Measurements from ENCODE around the gene SH3BP4.

Gene SH3BP4

DNA sequence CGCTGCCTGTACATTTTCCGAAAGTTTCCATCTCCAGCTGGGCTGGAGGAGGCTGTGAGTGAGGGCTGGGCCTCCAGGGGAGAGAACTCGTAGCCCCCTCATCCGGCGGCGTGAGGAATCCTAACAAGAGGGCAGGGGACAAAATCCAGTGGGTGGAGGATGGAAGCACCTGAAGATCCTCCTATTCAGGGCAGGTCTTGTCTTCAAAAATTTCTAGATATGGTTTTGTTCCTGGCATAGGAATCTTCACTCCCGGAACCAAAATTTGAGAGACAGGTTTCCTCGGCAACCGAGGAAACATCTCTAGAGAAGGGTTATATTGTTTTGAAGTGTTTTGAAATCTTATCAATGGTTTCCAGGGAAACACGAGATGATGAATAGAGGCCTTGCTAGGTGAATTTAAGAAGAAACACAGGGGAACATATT is 136.7 kb downstream of the SH3BP4 start:
- TF ChIP-seq CTCF (conservative IDR thresholded peaks at IDR 0.05) (no peak), ZFX (IDR thresholded peaks at IDR 0.05) (no peak)
- no peak overlapping the region for H3K27ac ChIP-seq

DNA sequence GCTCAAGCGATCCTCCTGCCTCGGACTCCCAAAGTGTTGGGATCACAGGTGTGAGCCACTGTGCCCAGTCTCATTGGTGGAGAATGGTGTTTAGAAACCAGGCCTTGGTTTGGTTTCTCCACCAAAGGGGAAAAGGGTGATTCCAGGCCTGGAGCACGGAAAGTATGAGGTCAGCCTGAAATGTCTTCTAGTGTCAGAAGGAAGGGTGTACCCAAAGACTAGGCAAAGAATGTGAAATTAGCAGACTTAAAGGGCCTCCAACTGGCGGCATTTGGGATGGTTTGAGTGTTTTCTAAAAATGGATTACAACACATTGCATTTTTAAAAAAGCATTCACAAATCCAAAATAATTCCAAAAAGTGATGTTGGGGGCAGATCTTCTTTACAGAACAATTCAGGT is 139.6 kb downstream of the SH3BP4 start:
- no peak for TF ChIP-seq ZFX (IDR thresholded peaks at IDR 0.05)
- TF ChIP-seq CTCF (conservative IDR thresholded peaks at IDR 0.05) = no peak
- no peak overlapping the region for H3K27ac ChIP-seq

GRCh38 chr2:235091983-235092382 is 140.2 kb downstream of the SH3BP4 start:
- H3K27ac ChIP-seq = no peak overlapping the region

GRCh38 chr2:235092433-235093223 is 140.8 kb downstream of the SH3BP4 start:
- H3K27ac ChIP-seq = no peak overlapping the region
- TF ChIP-seq ZFX (IDR thresholded peaks at IDR 0.05) (no peak), CTCF (conservative IDR thresholded peaks at IDR 0.05) (no peak)

More at GRCh38 chr2:235091983-235092382, 140.2 kb downstream of the SH3BP4 start:
- TF ChIP-seq ZFX (IDR thresholded peaks at IDR 0.05) (no peak), CTCF (conservative IDR thresholded peaks at IDR 0.05) (no peak)

DNA sequence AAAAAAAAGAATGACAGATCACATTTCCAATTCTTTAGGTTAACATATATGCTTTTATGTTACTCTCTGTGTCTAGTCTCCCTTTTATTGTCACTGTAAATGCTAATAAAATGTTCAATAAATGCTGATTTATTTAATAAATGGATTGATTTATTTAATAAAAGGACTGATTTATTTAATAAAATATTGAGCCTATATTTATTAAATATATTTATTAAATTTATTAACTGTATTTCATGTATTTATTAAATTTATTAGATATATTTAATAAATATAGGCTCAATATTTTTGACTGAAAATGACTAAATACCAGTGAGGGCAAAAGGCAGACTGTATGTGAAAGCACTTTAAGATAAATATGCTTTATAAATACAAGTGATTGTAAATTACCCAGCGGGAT is 142.6 kb downstream of the SH3BP4 start:
- H3K27ac ChIP-seq = no peak overlapping the region
- TF ChIP-seq CTCF (conservative IDR thresholded peaks at IDR 0.05) (no peak), ZFX (IDR thresholded peaks at IDR 0.05) (no peak)

DNA sequence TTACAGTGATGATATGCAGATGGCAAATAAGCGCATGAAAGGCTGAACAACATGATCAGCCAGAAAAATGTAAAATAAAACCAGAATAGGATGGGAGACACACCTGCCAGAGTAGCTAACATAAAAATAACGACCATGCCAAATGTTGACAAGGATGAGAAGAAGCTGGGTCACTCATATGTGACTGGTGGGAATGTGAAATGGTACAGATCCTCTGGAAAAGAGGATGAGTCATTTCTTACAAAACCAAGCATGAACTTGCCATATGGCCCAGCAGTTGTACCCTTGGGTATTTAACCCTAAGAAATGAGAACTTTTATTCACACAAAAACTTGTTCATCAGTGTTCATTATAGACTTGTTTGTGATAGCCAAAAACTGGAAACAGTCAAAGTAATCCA is 143.8 kb downstream of the SH3BP4 start:
- no peak for TF ChIP-seq ZFX (IDR thresholded peaks at IDR 0.05)
- no peak for TF ChIP-seq CTCF (conservative IDR thresholded peaks at IDR 0.05)
- no peak overlapping the region for H3K27ac ChIP-seq

DNA sequence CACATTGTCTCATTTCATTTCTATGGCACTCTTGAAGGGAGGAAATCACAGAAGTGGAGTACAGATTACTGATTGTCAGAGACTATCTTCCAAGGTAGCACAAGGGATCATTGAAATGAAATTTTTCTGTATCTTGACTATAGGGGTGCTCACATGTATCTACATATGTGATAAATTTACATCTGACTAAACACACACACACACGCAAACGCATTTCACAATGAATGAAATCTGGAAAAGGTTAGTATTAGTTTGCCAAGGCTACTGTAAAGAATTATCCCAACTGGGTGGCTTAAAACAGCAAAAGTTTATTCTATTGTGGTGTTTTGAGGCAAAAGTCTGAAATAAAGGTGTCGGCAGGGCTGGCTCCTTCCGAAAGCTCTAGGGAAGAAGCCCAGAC is 144.6 kb downstream of the SH3BP4 start:
- TF ChIP-seq CTCF (conservative IDR thresholded peaks at IDR 0.05) (no peak), ZFX (IDR thresholded peaks at IDR 0.05) (no peak)
- no peak overlapping the region for H3K27ac ChIP-seq
